Lung (tissue), 12 donors: ENCODE measurements around the gene NYNRIN. TPM values are rescaled to one million over a fixed set of nuclear protein-coding genes. Genes with fewer than 3 reads are reported as not detected.

Experiments
- ATAC-seq: fragments of 200-7000 bp; cut with Tn5 transposase; one replicate; pipeline ENCODE4 v1.9.1; 2020; ENCODE audit warnings: moderate number of reproducible peaks; ENCODE audit not compliant: insufficient read depth, low FRiP score
- DNase-seq, 3 donors: peaks; one replicate each; pipeline ENCODE4 v3.0.0-alpha.2; 2013 to 2017
- H3K27ac ChIP-seq, 2 donors: one replicate each; pipeline ENCODE4 v1.5.1; 2013; ENCODE audit warnings: mild to moderate bottlenecking in 2 of 2, moderate library complexity in 2 of 2, control low read depth in 1 of 2, inconsistent platforms in 1 of 2, low read depth in 1 of 2, low read length in 1 of 2
- H3K27me3 ChIP-seq, 3 donors: one replicate each; pipeline ENCODE4 v1.5.1; 2013; ENCODE audit warnings: low read length in 2 of 3; ENCODE audit not compliant: control insufficient read depth in 3 of 3, insufficient read depth in 3 of 3
- H3K36me3 ChIP-seq, 4 donors: one replicate each; pipeline ENCODE4 v1.5.1; 2013; ENCODE audit warnings: low read length in 4 of 4, mild to moderate bottlenecking in 1 of 4, moderate library complexity in 1 of 4; ENCODE audit not compliant: control insufficient read depth in 4 of 4, insufficient read depth in 4 of 4
- H3K4me1 ChIP-seq, 5 donors: one replicate each; pipeline ENCODE4 v1.5.1; 2013; ENCODE audit warnings: low read length in 5 of 5, mild to moderate bottlenecking in 2 of 5, moderate library complexity in 1 of 5; ENCODE audit not compliant: control insufficient read depth in 5 of 5, insufficient read depth in 5 of 5
- H3K4me3 ChIP-seq: one replicate; pipeline ENCODE4 v1.5.1; 2013; ENCODE audit warnings: mild to moderate bottlenecking, control low read depth, moderate library complexity
- H3K9ac ChIP-seq, 2 donors: one replicate each; pipeline ENCODE4 v1.5.1; 2013; ENCODE audit warnings: low read length in 2 of 2, control low read depth in 1 of 2; ENCODE audit not compliant: insufficient read depth in 1 of 2
- H3K9me3 ChIP-seq, 4 donors: one replicate each; pipeline ENCODE4 v1.5.1; 2013; ENCODE audit warnings: low read length in 3 of 4, mild to moderate bottlenecking in 1 of 4, moderate library complexity in 1 of 4; ENCODE audit not compliant: control insufficient read depth in 4 of 4, insufficient read depth in 3 of 4
- WGBS, 2 donors: extraction: QIAGEN DNeasy Blood & Tissue Kit; methylation state at CpG; one replicate each; pipeline ENCODE4 v1.1.7; 2013; 5-methylcytosine and 5-hydroxymethylcytosine counted together
- polyA plus RNA-seq, 2 donors: library from polyadenylated mRNA; stranded (reverse); fragments of 200-250 nt; gene quantifications; one replicate each; pipeline ENCODE4 v1.2.1, GENCODE V29; 2013
- total RNA-seq, 2 donors: library from RNA; depleted of rRNA in 1 of 2; stranded (reverse); fragments of >200 nt in 1 of 2; gene quantifications; one replicate each; pipeline ENCODE4 v1.2.1, GENCODE V29; 2014 to 2021
- TF ChIP-seq, protein P1 (sequence below): IDR thresholded peaks from 2 replicates; pipeline ENCODE4 v1.5.1; 2012; ENCODE audit warnings: mild to moderate bottlenecking; ENCODE audit errors: control extremely low read depth, extremely low read depth
- donor health status: control.
- donor health status: control.
- donor health status: Bipolar disorder and iron deficiency.
- donor health status: healthy.
- donor health status: DM: yes; HTN: yes; CAD: no.

Gene NYNRIN
- total and polyA plus RNA-seq, 4 donors: 2.9 to 49.8 (median 10.2) TPM

DNA sequence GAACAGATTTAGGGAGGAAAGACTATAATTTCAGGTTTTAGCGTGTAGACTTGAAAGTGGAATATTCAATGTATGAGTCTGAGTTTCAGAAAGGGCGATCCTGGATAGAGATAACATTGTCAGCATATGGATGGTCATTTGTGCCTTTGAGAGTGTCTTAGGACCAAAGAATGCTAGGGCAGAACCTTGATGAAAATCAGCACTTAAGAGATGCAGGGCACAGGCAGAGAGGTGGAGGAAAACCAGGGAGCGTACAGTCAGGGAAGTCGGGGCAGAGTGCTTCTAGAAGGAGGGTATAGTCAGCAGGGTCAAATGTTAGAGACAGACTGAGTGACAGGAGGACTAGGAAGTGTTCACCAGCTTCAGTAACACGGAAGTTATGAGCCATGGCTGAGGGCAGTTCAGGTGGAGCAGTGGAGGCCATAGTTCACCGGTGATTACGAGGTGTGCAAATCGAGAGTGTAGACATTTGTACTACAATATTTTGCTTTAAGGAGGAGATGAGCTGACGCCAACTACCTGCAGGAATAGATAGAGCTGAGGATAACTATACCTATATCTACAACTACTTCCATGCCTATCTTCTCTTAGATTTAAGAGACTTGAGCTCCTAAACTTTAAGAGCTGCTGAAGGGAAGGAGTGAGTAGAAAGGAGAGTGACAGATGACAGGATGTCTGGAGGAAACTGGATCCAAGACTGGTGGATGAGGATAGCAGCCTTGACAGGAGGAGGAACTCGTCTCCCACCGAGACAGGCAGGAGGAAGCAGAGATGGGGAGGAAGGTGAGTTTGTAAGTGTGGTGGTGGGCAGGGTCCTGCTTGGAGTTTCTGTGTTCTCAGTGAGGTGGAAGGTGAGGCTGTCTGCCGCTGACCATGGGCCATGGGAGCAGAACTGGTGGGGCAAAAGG, 24.1 kb downstream of the NYNRIN start:
- ATAC-seq (no peak), DNase-seq (no peak)
- no peak overlapping the region for H3K9ac ChIP-seq
- TF ChIP-seq, protein P1, sequence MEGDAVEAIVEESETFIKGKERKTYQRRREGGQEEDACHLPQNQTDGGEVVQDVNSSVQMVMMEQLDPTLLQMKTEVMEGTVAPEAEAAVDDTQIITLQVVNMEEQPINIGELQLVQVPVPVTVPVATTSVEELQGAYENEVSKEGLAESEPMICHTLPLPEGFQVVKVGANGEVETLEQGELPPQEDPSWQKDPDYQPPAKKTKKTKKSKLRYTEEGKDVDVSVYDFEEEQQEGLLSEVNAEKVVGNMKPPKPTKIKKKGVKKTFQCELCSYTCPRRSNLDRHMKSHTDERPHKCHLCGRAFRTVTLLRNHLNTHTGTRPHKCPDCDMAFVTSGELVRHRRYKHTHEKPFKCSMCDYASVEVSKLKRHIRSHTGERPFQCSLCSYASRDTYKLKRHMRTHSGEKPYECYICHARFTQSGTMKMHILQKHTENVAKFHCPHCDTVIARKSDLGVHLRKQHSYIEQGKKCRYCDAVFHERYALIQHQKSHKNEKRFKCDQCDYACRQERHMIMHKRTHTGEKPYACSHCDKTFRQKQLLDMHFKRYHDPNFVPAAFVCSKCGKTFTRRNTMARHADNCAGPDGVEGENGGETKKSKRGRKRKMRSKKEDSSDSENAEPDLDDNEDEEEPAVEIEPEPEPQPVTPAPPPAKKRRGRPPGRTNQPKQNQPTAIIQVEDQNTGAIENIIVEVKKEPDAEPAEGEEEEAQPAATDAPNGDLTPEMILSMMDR: no peak
- no peak overlapping the region for H3K4me3 ChIP-seq
- no peaks in the 10 kb centered on the region for H3K9me3 ChIP-seq
- H3K27ac ChIP-seq: no peak overlapping the region
- no peaks in the 10 kb centered on the region for H3K27me3 ChIP-seq
- no peaks in the 10 kb centered on the region for H3K36me3 ChIP-seq
- peaks cover 0 to 15% (median 5%) of the 10 kb centered on the region in 5 donors for H3K4me1 ChIP-seq
- 66 to 73% methylated on average over 12 of the region's 12 CpGs for WGBS, 2 donors

DNA sequence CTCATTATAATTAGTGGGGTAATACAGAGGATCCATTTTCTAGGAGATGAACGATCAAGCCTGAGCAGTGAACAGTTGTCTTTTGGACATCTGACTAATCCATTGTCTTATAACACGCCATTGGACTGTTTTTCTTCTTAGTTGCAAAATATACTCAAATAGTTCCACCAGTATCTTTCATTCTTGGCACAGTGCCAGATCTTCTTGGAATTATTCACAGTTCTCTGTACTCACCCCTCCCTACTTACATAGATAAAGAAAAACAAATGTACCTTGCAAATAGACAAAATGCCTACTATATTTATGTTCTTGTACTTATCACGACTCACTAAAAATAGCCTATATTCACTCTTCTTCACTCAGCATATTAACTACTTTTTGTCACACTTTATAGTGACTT, 26.9 kb downstream of the NYNRIN start:
- ATAC-seq (no peak), DNase-seq (peak in 2 of 3 donors; percentile 70 to 82)
- H3K9me3 ChIP-seq: no peaks in the 10 kb centered on the region
- WGBS, 2 donors: 32 to 55% methylated on average over 3 of the region's 3 CpGs
- H3K36me3 ChIP-seq: no peaks in the 10 kb centered on the region
- H3K4me3 ChIP-seq: no peak overlapping the region
- no peak overlapping the region for H3K27ac ChIP-seq
- H3K27me3 ChIP-seq: no peaks in the 10 kb centered on the region
- TF ChIP-seq, protein P1: no peak
- H3K4me1 ChIP-seq: peaks cover 0 to 18% (median 10%) of the 10 kb centered on the region in 5 donors
- H3K9ac ChIP-seq: no peak overlapping the region

DNA sequence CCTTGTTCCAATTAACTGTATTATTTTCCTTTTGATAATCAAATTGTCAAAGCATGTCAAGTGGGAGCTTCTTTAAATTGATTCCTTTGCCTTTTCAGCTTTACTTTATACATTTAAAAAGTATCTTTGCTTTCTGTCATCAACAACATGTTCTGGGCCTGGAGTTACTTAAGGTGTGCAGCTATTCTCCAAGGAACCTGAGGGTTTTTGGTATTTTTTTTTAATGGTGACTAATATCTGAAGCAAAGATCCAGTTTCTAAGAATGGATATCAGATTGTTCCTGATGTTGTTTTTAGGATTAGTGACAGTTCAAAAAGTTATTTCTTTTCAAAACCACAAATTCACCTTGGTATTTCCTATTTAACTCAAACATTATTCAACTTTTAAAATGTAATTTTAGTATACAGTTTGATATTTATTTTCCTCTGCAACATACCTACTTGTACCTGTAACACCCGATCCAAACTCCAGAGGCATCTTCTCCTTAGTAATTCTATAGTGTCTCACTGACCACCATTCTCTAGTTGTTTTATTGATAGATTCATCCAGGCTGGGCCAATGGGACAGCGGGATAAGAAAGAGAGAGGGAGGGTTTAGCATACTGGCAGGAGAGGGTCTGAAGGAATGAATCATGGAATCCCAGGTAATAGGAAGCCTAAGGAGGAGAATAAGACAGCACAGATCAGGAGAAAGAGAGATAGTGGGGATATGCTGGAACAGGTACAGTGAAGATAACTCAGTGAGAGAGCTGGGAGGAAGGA, 27.5 kb downstream of the NYNRIN start:
- Histone ChIP-seq H3K4me3 (no peak overlapping the region), H3K4me1 (peaks cover 0 to 24% (median 13%) of the 10 kb centered on the region in 5 donors), H3K9ac (no peak overlapping the region), H3K36me3 (peaks cover 0 to under 1% (median 0%) of the 10 kb centered on the region in 4 donors), H3K9me3 (no peaks in the 10 kb centered on the region), H3K27me3 (no peaks in the 10 kb centered on the region), H3K27ac (no peak overlapping the region)
- DNase-seq (no peak), ATAC-seq (no peak)
- 90 to 94% methylated on average over 2 of the region's 2 CpGs for WGBS, 2 donors
- TF ChIP-seq, protein P1: no peak
